ENCODE data around the gene GPAM.

GPAM gene

DNA sequence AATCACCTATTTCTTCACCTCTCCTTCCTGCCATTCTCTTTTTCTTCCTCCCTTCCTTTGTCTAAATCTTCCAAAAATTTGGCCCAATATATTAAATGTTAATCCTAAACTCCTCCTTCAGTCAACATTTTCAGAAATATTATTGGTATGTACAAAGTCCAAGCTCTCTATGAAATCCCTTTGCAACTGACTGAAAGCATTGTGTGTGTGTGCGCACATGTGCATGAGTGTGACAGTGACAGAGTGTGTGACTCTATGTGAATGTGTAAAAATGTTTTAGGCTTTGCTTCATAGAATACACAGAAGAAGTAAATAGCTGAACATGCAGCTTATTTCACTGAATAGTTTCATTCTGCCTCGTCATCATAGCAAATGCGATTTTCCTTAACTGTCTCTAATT, 7.0 kb downstream of the GPAM start:
- no peak for DNase-seq

DNA sequence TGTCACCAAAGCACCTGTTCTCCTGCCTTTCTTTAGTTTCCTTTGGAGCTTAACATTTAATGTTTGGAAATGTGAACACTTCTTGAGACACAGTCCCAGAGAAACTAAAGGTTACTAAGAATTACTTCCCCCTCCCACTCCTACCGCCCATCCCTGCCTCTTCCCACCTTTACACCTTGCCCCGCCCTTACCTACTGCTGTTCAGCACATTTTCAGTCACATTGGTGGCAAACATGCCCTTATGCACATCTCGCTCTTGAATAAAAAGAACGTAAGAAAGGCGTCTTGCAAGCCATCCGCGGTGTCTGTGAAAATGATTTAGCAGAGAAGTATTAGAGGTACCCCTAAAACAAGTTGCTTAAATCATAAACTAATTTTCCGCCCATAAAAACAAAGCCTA, 8.2 kb downstream of the GPAM start:
- no peak for DNase-seq

DNA sequence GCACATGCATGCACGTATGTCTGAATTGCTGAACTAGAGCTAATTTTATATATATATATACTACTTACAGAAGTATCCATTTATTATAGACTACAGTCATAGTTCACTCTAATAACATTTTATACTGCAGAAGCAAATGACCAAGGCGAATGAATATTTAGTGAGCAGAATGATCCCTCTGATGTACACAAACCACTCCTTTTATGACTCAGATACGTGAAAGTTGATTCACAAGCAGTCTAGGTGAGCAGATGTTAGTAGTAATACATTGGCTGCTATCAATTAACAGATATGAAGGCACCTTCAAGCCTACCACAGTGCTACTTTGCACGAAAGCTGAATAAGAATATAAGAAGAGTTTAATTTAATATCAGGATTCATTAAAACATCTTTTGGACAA, 10.4 kb downstream of the GPAM start:
- no peak for DNase-seq

DNA sequence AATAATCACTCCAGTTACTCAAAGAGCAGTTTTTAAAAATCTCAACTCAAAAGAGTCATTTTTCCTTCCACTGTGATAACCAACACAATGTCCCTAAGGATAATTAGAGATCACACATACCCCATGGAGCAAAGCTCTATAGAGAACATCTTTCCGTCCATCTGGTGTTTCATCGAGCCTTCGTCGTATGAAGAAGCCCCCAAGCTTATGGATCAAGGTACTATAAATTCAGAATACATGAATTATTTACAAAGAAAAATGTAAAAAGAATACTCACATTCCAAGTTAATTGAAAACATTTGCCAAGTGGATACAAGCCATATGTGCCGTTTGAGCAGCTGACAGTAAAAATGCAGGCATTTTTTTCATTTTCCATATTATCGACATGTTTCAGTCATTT, 14.8 kb downstream of the GPAM start:
- no peak for DNase-seq

DNA sequence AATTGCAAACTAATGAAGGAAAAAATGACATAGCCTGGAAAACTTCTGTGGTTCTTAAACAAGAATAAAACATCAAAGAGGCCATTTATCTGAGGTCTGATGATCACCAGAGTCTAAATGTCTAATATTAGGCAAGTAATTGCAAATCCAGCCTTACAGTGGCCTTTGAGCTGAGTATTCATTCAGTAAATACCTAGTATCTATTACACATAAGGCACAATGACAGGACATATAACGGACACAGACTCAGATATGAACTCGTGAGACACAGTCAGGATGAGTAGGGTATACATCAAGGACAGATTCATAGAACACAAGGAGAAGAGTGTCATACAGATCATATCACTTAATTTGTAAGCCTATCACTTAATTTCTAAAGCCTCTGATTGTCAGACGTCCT, 16.8 kb downstream of the GPAM start:
- no peak for DNase-seq

DNA sequence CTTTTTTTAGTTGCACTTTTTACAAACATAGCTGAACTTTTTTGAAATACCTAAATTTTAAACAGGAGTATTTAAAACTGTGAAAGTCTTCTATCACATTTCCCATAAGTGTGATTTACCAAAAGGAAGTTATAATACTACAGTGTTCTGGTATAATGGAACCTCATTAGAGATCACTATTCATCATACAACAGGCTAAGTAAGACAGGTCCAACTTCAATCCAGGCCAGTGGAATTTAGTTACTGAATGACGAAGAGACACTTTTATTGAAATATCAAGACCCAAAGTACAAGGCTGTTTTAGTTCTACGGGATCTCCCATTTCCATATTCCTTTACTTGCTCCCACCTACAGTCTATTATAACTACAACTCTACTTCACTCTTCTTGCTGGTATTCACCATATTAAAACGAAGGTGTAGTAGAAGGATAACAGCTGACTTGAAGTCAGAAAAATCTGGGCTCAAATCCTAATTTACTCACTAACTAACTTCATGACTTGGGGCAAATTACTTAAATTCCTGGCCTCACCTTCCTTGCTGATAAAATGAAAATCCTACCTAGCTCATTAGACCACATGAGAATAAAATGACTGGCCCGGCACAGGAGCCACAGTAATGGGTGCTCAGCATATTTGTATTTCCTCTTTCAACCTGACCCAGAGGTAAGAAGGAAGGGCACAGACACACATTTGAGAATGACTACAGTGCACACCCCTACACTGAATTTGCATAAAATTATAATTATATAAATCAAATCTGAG, 21.6 kb downstream of the GPAM start:
- no peak for DNase-seq

DNA sequence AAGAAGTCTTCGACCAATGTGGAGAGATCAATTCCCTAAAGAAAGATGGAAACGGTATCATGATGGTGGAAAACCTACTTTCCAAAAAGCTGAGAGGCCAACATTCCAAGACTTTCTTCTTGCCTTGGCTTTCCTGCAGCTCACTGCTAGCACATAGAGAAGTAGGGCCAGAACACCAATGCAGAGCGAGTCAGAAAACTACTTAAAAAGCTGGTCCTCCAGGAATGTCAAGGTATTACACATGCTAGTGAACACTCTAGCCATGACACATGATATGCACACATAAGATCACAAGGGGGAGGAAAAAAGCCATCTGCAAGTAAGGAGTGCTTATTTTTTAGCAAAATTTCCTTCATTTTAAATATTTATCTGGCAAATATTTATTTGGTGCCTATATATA, 22.7 kb downstream of the GPAM start:
- no peak for DNase-seq

DNA sequence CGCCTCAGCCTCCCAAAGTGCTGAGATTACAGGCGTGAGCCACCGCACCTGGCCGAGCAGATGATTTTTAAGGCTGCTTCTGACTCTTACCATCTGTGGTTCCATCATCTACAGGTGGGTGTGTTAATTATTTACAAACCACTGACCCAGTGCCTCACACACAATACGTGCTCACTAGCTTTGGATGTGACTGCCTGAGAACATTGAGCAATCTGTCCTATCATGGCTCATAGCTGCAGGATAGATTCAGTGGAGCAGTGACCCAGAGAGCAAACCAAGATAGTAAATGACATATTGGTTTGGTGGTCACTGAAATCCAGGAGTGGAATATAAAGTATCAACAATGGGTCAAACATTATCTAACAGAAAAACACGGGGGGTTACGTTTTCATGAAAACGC, 24.1 kb downstream of the GPAM start:
- no peak for DNase-seq

DNA sequence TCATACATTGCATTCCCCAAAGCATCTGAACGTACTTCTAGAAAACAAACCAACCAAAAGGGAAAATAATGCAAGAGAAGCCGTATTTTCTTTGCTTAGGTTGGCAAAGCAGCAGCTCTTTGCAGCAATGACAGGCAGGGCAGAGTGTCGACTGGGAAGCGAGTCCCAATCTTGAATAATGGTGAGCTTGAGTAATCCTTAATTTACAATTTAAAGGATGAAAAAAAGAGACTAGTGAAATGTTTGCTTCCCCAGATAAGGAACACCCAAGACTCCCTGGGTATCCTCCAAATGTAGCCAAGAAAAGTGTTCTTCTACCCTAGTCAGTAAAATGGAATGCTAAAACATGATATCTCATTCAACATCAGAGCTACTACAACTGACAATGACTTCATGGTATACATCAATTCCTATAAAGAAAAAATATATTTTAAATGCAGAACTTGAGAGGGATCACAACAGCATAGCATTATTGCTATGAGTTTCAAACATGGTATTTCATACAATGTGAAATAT, 32.0 kb downstream of the GPAM start:
- no peak for DNase-seq

DNA sequence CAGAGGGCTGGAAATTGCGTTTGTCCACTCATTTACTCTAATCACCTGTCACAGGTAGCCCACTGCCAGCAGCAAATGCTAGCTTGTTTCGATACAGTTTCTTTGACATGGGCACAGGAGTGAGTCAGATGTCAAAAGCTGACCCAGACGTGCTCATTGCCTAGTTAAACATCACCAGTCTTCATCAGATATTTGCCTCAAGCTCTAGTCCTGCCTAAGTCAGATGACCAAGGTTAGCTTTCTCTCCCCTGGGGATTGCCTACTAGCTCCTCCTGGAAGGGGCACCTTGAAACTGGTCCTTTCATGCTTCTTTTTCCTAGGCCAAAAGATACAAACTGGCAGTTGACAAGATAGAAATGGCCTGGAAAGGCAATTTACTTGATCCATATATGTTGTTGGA, 35.2 kb downstream of the GPAM start:
- no peak for DNase-seq

DNA sequence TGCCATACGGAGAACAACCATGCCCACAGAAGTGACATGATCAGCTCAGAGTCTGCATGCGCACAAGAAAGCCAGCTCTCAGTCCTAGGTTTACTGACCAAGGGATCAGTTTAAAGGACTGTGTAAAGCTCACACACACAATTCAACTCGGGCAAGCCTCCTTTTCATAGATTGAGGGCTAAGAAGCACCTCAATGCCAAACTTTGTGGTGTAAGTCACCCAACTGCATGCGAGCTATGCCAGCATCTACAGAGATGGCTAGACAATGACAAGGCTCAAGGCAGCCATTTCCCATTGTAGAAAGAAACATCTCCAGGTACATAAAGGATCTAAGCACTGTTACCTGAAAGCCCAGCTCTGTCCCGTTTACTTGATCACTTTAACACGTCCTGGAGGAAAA, 36.8 kb downstream of the GPAM start:
- no peak for DNase-seq

DNA sequence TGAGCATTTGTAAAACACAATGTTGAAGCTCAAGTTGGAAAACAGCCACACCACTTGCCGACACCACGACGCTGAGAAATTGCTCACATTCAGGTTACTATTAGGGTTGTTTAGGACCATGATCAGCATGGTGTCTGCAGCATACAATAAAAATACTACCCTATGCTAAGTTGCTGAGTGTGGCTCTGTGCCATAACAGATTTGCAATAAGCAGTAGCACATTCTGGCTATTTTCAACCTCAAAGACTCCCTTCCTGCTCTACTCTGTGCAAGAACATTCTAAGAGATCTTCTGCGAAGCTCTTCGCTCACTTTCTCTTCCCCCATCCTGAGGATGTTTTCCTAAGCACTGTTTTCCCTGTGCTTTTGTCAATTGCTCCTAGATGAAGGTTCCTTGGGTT, 38.3 kb downstream of the GPAM start:
- no peak for DNase-seq

DNA sequence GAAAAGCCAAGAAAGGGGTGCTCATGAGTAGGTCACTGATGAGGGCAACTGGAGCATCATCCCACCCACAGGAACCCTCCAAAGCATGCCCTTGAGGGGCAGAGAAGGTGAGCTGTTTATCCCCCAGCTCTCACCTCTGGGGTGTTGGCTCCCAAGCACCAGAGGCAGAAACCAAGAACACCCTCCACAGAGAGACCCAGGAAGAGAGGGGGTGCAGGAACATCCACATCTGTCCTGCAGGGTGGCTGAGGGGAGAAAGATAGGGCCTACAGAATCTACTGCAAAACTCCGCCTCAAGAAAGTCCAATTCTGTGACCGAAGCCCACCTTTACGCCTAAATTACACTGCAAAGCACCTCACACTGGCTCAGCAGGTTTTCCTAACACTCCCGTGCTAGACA, 40.1 kb downstream of the GPAM start:
- DNase-seq, result no peak

DNA sequence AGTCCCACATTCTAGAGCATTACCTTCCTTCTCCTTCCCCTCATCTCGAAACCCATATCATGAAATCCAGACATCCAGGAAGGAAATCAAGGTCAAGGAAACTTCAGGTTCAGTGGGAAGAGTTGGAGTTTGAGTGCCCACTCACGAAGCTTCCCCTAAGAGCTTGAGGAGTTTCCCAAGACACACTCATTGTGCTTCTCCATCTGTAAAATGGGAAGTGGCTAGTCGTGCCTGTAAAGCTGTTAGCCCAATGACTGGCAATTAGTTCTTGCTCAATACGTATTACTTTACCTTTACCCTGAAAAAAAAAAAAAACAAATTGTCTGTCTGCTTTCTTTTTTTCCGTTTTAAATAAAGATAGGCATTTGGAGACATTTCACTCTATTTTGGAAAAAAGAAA, 42.3 kb downstream of the GPAM start:
- DNase-seq, result no peak

DNA sequence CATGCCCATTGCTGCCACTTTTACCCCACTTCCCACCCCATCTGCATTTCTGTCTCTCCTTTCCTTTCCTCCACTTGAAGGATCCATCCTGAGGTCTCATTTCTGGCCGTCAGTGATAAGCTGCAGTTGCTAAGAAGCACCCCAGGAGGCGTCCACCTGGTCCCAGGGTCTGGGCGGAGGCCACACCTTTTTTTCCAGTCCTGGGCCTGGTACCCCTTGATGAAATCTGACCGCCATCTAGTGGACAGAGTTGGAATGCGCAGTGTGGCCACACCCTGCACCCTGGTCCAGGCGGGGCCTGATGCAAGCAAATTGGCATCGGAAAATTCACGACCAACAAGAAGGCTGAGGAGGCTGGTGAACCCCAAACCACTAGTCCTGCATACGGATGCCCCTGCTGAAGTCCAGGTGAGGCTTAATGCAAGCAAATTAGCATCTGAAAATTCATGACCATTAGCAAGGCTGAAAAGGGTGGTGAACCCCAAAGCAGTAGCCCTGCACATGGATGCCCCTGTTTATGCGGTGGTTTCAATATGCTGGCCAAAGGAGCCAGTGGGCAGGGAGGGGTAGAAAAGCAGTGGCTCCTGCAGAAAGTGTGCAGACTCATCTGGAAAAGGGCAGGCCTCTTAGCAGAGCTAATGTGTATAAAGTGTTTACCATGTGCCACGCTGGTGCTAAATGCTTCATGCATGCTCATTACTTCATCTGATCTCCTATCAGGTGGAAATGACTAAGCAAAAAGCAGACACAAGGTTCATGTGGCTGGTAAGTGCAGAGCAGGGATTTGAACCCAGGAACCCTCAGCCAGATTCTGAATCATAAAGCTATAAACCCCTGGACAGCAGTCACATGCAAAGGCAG, 43.2 kb downstream of the GPAM start:
- DNase-seq, result peak; percentile 86

DNA sequence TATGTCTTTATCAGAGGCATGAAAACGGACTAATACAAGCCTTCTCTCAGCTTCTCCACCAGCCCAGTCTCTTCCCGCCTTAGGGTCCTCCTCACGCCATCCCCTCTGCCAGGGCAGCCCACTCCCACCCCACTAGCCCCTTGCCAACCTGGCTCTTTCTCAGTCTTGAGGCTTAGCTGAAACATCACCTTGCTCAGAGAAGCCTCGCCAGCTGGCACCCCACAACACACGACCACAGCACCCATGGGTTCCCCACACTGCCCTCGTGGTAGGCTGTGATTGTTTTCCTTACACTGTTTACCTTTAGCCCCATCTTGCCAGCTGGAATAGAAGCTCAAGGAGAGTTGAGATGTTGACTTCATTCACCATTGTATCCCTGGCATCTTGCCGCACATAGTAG, 44.4 kb downstream of the GPAM start:
- DNase-seq, result no peak

DNA sequence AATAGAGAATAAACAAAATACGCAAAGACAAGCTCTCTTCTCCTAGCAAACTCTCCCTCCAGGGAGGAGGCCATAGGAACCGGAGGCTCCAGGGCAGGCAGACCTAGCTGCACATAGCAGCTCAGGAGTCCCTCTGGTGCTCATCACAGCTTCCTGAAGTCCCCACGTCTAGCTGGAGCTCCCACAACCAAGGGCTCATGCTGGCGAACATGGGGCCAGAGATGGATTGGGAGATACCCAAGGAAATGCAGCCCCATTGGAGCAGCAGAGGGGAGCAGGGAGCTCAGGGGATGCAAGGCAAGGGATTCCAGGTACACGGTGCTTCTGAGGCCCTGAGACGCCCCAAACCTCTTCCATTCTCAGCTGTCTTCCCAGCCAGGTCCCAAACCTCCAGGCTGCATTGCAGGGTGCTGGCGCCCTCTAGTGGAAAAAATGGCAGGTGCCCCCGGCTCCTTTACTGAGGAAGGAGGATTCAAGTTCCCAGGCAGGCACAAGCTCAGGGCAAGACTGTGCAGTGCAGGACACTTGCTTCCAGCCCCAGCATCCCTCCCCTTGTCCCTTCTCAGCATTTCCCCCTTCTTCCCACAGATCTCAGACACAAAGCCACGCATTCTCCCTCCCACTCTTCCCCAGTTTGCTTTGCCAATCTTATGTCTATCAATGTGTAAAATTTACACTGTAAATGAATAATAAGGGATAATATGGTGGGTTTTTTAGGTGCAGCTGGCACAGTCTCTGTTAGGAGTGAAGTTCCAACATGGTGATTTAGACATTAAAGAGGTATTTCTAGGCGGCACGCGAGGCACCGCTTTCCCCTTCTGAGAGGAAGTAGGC, 46.2 kb downstream of the GPAM start:
- peak; percentile 85 for DNase-seq

DNA sequence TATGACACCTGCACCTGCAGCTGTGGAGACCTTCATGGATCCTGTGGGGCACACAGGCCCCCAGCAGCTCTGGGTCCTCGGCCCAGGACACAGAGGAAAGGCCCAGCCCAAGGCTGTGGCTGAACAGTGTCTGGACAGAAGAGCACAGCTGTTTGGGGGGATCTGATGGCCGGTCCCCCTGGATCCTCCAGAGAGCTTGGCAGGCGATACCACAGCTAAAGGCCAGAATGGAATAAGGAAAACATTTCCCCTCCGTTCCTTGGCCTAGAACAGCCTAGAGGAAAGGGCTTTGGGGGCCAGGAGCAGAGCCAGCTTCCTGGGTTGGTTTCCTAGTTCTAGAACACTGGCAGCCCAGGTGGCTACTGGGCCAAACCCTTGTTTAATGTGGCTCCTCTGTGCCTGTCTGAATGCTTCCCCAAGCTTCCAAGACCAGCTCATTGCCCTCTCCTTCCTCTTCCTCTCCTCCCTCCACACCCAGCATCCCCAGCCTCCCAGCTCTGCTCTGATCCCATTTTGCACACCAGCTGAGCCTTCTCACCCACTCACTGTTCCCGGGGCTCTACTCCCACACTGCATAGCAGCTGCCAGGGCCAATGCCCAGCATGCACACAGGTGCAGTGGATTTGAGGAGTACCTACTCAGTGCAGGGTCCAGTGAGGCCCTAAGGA, 46.9 kb downstream of the GPAM start:
- no peak for DNase-seq

DNA sequence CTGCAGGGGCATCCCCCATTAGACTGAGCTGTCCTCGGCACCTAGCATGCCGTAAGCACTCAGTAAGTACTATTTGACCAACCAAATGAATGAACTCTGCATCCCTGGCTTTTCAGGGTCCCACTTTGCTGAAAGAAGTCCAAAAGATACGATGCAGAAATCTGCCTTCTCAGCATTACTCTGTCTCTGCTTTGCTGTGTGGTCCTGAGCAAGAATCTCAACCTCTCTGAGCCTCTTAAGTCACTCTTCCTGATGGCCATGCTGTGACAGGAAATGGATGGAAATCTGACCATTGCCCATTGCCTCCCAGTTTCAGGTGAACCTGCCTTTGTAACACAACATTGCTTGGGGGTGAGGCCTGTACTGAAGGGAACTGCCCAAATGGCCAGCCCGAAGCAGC, 48.0 kb downstream of the GPAM start:
- DNase-seq, result no peak

DNA sequence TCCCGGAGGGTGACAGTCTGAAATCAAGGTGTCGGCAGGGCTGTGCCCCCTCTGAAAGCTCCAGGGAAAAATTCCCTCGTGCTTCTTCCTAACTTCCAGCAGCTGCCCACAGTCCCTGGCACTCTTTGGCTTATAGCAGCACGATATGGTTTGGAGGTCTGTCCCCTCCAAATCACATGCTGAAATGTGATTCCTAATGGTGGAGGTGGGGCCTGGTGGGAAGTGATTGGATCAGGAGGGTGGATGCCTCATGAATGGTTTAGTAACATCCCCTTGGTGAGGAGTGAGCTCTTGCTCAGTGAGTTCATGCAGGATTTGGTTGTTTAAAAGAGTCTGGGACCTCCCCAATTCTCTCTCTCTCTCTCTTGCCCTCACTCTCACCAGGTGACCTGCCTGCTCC, 51.1 kb downstream of the GPAM start:
- DNase-seq, result no peak

DNA sequence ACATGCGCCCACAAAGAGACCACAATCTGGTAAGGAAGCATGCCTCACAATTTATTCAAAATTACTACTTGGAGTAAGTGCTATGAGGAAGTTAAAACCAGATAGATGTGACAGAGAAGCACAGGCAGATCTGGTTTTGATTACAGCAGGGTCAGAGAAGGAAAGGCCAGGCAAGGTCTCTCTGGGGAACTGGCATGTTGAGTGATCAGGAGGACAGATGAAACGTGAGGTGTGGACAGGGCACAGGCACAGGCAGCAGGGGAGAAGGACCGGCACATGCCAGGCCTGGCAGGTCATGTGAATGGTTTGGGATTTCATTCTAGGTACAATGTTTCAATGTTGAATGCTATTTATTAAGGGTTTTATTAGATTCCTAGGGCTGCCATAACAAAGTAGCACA, 51.6 kb downstream of the GPAM start:
- no peak for DNase-seq

DNA sequence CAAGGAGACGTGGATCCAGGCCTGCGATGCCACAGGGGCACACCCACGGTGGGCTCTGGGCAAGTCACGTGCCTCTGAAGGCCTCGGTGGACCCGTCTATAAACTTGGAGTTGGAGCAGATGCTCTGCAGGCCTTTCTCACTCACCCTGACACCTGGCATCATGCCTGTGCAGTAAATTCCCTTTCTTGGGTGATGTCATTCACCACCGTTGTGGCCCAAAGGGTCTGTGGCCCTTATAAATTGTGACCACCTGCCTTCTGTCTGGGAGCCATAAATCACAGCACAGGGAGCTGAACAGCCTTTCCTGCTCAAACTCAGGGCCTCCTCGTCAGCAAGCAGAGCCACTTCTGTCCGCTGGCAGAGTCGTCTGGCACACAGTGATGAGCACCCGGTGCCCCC, 52.2 kb downstream of the GPAM start:
- no peak for DNase-seq

DNA sequence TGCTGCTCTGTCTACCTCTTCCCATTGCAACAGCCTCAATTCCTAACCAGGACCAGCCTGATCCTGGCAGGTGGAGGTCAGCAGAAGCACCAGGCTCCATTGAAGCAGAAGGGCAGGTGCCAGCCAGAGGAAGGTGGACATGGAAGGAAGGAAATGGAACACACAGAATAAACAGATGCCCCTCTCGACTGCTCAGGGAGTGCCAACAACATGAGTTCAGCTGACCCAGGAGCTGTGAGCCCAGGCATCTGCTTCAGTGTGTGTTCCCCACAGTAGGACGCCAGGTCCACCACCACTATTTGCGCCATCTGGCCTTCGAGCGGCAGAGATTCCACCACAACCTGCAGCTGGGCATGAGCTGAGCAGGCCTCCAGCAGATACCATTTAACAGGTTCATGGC, 56.7 kb downstream of the GPAM start:
- no peak for DNase-seq
